RWPE1 (cell line): Measurements from ENCODE around the gene GOLGA1.

Source experiments
- CTCF ChIA-PET: fragments of 350-600 bp; sonication (Branson Sonifier 250); formaldehyde crosslinking; extraction: SDS; loops from one replicate; lab custom pipeline; 2021; lab: Yijun Ruan, JAX
- POLR2A ChIA-PET: fragments of 400-600 bp; formaldehyde crosslinking; extraction: SDS; loops from one replicate; lab custom pipeline; 2020; ENCODE audit warnings: antibody characterized with exemption; ENCODE audit not compliant: low non-redundant PET; lab: Yijun Ruan, JAX
- DNase-seq: peaks from one replicate; pipeline ENCODE4 v3.0.0; 2012; ENCODE audit warnings: low spot score
- H3K27ac ChIP-seq: fragments of 450-650 bp; 2 replicates; pipeline ENCODE4 v1.5.1; 2017
- CTCF ChIP-seq: fragments of 450-650 bp; conservative IDR thresholded peaks from 2 replicates; pipeline ENCODE4 v1.5.1; 2017; ENCODE audit warnings: low read depth, mild to moderate bottlenecking

The GOLGA1 gene

GRCh38 chr9:124880501-124880900, 60.4 kb downstream of the GOLGA1 start:
- ChIA-PET POLR2A (no interaction called here), CTCF (interaction anchor here (0.6 to 1.0 kb wide), 3 partner anchors 14 to 105 kb away, joined by 3 read pairs; no protein-coding TSS in a partner anchor)
- peak overlapping the region; percentile 45 for H3K27ac ChIP-seq
- no peak for DNase-seq
- no peak for TF ChIP-seq CTCF

DNA sequence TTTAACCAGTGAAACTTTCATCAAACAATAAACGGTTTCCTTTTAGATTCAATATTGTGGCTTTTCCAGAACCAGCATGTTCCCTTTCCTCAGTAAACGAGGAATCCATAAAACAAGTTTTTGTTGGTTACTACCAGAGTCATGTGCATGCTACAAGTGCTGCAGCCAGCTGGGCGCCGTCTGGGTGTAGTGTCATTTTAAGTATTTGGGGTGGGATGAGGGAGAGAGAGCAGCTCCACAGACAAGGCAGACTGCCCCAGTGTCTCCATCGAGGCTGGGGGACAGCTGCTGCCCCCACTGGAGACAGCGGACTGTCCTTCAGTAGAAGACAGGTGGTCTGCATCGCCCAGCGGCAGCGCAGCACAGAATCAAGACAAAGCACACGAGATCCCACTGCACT, 61.7 kb downstream of the GOLGA1 start:
- POLR2A ChIA-PET = interaction anchor here (0.6 kb wide), 1 partner anchor 17 kb away, joined by 3 read pairs; no protein-coding TSS in a partner anchor
- no peak for TF ChIP-seq CTCF
- H3K27ac ChIP-seq = peak overlapping the region; percentile 37; the same call in 1 of the 2 replicates
- DNase-seq = no peak
- CTCF ChIA-PET = interaction anchor here (0.5 to 1.1 kb wide), 3 partner anchors 10 to 311 kb away, joined by 3 to 4 read pairs (median 4); no protein-coding TSS in a partner anchor

DNA sequence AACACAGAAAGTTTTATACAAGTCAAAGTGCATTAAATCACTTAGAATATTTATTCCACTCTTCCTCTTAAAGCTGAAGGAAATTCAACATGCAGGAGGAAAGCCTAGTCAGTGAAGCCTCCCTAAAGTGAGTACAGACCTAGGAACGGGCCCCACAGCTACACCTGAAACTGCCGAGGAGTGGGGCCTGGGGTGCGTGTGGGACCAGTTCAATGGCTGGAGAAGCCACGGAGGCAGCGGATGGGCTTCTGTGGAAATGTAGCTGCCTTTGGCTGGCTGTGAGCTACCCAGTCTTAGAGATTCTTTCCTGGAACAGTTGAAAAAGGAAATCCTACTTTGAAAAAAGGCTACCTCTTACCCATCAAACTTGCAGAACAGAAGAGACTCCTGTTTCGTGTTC, 62.4 kb downstream of the GOLGA1 start:
- ChIA-PET POLR2A (interaction anchor here (0.6 kb wide), 1 partner anchor 16 kb away, joined by 3 read pairs; no protein-coding TSS in a partner anchor), CTCF (interaction anchor here (0.5 kb wide), 1 partner anchor 311 kb away, joined by 4 read pairs; no protein-coding TSS in a partner anchor)
- DNase-seq = no peak
- H3K27ac ChIP-seq = peak overlapping the region; percentile 40
- TF ChIP-seq CTCF = no peak

GRCh38 chr9:124878021-124878420, 62.9 kb downstream of the GOLGA1 start:
- TF ChIP-seq CTCF = no peak
- H3K27ac ChIP-seq = no peak overlapping the region
- ChIA-PET CTCF (interaction anchor here (0.7 kb wide), 1 partner anchor 9 kb away, joined by 3 read pairs; no protein-coding TSS in a partner anchor), POLR2A (interaction anchor here (0.5 kb wide), 1 partner anchor 109 kb away, joined by 3 read pairs; no protein-coding TSS in a partner anchor)
- no peak for DNase-seq

DNA sequence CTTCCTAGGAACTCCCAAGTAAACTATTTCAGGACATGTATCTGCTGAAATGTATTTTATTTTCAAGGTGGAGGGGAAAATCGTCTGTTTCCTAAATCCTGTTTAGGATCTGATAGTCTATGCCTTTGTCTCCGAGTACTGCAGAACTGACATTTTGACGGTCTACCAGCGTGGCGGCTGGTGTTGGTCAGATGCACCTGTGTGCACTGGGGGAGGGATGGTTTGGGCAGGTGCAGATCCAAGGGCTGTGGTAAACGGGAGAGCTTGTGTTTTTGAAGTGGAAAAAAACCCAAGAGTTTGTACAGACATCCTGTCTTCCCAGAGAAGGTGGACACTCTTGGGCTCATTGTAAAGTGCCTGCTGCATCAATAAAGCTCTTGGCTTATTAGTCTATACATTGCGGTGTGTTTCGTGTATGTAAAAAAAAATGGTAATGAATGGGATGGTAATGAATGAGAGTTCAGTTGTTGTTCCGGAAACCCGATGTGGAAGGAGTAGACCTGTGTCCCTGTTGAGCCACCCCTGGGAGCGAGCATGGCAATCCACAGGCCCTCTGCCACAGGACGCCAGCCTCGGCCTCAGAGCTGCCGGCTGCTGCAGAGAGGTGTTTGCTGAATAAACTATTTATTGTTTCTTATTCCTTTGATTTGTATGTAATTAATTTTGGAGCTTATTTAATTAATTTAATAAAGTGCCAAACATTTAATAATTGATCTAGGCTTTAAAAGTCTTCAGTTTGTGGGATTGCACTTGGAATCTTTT, 63.7 kb downstream of the GOLGA1 start:
- no peak for DNase-seq
- TF ChIP-seq CTCF = no peak
- ChIA-PET POLR2A (no interaction called here), CTCF (interaction anchor here (0.7 kb wide), 1 partner anchor 10 kb away, joined by 3 read pairs; no protein-coding TSS in a partner anchor)
- H3K27ac ChIP-seq = peak overlapping the region; percentile 46

- H3K27ac ChIP-seq = peak overlapping the region; percentile 46
- CTCF ChIA-PET = interaction anchor here (0.6 to 0.8 kb wide), 3 partner anchors 17 to 22 kb away, joined by 3 to 4 read pairs (median 3); partner anchors contain the start of gene WDR38
- DNase-seq = no peak
- POLR2A ChIA-PET = no interaction called here
- no peak for TF ChIP-seq CTCF
Observed at GRCh38 chr9:124875501-124875900, 65.4 kb downstream of the GOLGA1 start.
